Lower leg skin (tissue), 4 donors: ENCODE measurements around the gene EIF6. TPM values are rescaled to one million over a fixed set of nuclear protein-coding genes. Genes with fewer than 3 reads are reported as not detected.

Source experiments
- DNase-seq, 2 donors: peaks; one replicate each; pipeline ENCODE4 v3.0.0-alpha.2; 2019; ENCODE audit warnings: low spot score in 2 of 2
- H3K4me3 ChIP-seq: fragments of 200-600 bp; sonication (generic); 2 replicates; pipeline ENCODE4 v1.5.1; 2017; ENCODE audit warnings: mild to moderate bottlenecking, low read depth; ENCODE audit not compliant: poor library complexity, severe bottlenecking
- CTCF ChIP-seq, 3 donors: fragments of 450-650 bp; IDR thresholded peaks; one replicate each; pipeline ENCODE4 v1.5.1; 2016; ENCODE audit warnings: antibody characterized with exemption in 3 of 3, mild to moderate bottlenecking in 3 of 3, moderate library complexity in 2 of 3
- POLR2A ChIP-seq, 2 donors: fragments of 450-650 bp; IDR thresholded peaks; one replicate each; pipeline ENCODE4 v1.6.1; 2016 to 2017; ENCODE audit warnings: antibody characterized with exemption in 2 of 2, mild to moderate bottlenecking in 1 of 2, moderate library complexity in 1 of 2
- WGBS, 2 donors: methylation state at CpG; one replicate each; pipeline ENCODE4 v1.1.5; 2018; 5-methylcytosine and 5-hydroxymethylcytosine counted together
- intact Hi-C: fragments of 100-400 bp; cut with DNase I; formaldehyde crosslinking; loops from one replicate; pipeline ENCODE4 v1.15.0; 2023; ENCODE audit warnings: low total_unique reads
- total RNA-seq, 4 donors: library from RNA; depleted of rRNA; stranded (reverse); fragments of >200 nt; gene quantifications; one replicate each; pipeline ENCODE4 v1.1.0, GENCODE V29; 2016

EIF6 gene
- total RNA-seq, 4 donors from 2014 or later = 148 to 240 (median 177) TPM

- no peak for DNase-seq
- 85 to 90% methylated on average over 20 of the region's 20 CpGs for WGBS, 2 donors
- no peak for TF ChIP-seq CTCF (IDR thresholded peaks at IDR 0.05)
- no peak for TF ChIP-seq POLR2A (IDR thresholded peaks at IDR 0.05)
- no peak overlapping the region for H3K4me3 ChIP-seq
- intact Hi-C loops = no loop called here
Observed at GRCh38 chr20:35271073-35271882, 13.3 kb downstream of the EIF6 start.

GRCh38 chr20:35270021-35270902 lies 14.3 kb downstream of the EIF6 start:
- H3K4me3 ChIP-seq = no peak overlapping the region
- WGBS, 2 donors = 86 to 91% methylated on average over 19 of the region's 19 CpGs
- TF ChIP-seq CTCF (IDR thresholded peaks at IDR 0.05) (no peak), POLR2A (IDR thresholded peaks at IDR 0.05) (no peak)
- no peak for DNase-seq
- intact Hi-C loops = no loop called here

- 60% methylated on average over 14 of the region's 14 CpGs for WGBS, 2 donors
- TF ChIP-seq POLR2A (IDR thresholded peaks at IDR 0.05) (no peak), CTCF (IDR thresholded peaks at IDR 0.05) (peak in 1 of 3 donors; percentile 27)
- H3K4me3 ChIP-seq = no peak overlapping the region
- intact Hi-C loops = loop anchor here (10.0 kb wide), 1 partner anchor 124 kb away; the partner anchor contains the start of gene EDEM2
- DNase-seq = no peak
Observed at GRCh38 chr20:35269055-35269781, 15.4 kb downstream of the EIF6 start.

DNA sequence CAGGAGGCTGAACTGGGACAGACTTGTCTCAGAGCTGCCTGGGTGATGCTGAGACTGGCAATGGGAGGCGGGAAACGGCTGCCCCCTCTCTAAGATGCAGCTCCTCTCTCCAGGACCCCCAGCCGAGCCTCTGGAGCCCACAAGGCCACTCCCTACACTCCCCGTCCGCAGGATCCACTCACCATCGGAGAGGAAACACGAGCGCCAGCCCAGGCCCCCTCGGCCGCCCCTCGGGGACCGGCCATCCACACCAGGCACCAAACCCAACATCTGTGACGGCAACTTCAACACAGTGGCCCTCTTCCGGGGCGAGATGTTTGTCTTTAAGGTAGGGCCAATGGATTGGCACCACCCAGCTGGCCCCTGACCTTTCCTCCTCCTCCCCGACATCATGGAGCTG lies 17.5 kb downstream of the EIF6 start:
- 92 to 93% methylated on average over 16 of the region's 16 CpGs for whole genome bisulfite sequencing, 2 donors
- no peak for DNase-seq

More for the DNA sequence above, 17.5 kb downstream of the EIF6 start:
- intact Hi-C loops = loop anchor here (10.0 kb wide), 1 partner anchor 122 kb away; the partner anchor contains the start of gene EDEM2
- no peak overlapping the region for H3K4me3 ChIP-seq
- TF ChIP-seq CTCF (IDR thresholded peaks at IDR 0.05) (no peak), POLR2A (IDR thresholded peaks at IDR 0.05) (no peak)
